HG02610 (cell line): Measurements from ENCODE around the gene LYPLA2.
"Not testable (repeated sequence)": the region's sequence is repeated elsewhere in the genome, so short reads cannot be mapped to it uniquely, and the experiment has no call there.

ENCODE experiments used
- ATAC-seq: cut with Tn5 transposase; IDR thresholded peaks from one replicate; pipeline ENCODE4 v1.9.1; 2021; ENCODE audit warnings: mild to moderate bottlenecking, moderate library complexity; ENCODE audit not compliant: unreplicated experiment

Gene LYPLA2

GRCh38 chr1:23799570-23800399, 8.8 kb downstream of the LYPLA2 start:
- no peak for ATAC-seq

GRCh38 chr1:23800400-23801337, 9.7 kb downstream of the LYPLA2 start, which contains the start of gene GALE:
TSS of gene GALE (minus strand) at chr1:23800754. CDS start at chr1:23799007, 1,747 bp downstream.
- peak; percentile 76 for ATAC-seq

- no peak for ATAC-seq
Observed at GRCh38 chr1:23801338-23801748, 10.4 kb downstream of the LYPLA2 start.

GRCh38 chr1:23801876-23802275, 10.9 kb downstream of the LYPLA2 start:
- no peak for ATAC-seq

- not testable (repeated sequence) for ATAC-seq
Observed at GRCh38 chr1:23802809-23803342, 11.9 kb downstream of the LYPLA2 start.

GRCh38 chr1:23803674-23804073, 12.7 kb downstream of the LYPLA2 start:
- no peak for ATAC-seq

GRCh38 chr1:23804183-23804835, 13.4 kb downstream of the LYPLA2 start:
- ATAC-seq, result no peak

GRCh38 chr1:23805025-23805424, 14.1 kb downstream of the LYPLA2 start:
- no peak for ATAC-seq

- ATAC-seq, result no peak
Observed at GRCh38 chr1:23806280-23806679, 15.3 kb downstream of the LYPLA2 start.

GRCh38 chr1:23807453-23807852, 16.5 kb downstream of the LYPLA2 start:
- no peak for ATAC-seq

- peak; percentile 62 for ATAC-seq
Observed at GRCh38 chr1:23809751-23810171, 18.8 kb downstream of the LYPLA2 start.

GRCh38 chr1:23810818-23811540, 20.0 kb downstream of the LYPLA2 start:
- ATAC-seq, result no peak

- no peak for ATAC-seq
Observed at GRCh38 chr1:23814016-23814415, 23.1 kb downstream of the LYPLA2 start.

GRCh38 chr1:23816361-23816760, 25.4 kb downstream of the LYPLA2 start:
- no peak for ATAC-seq

- ATAC-seq, result no peak
Observed at GRCh38 chr1:23816906-23817305, 26.0 kb downstream of the LYPLA2 start.

GRCh38 chr1:23817633-23818032, 26.7 kb downstream of the LYPLA2 start:
- no peak for ATAC-seq

GRCh38 chr1:23823767-23824166, 32.8 kb downstream of the LYPLA2 start:
- ATAC-seq, result no peak

- ATAC-seq, result no peak
Observed at GRCh38 chr1:23824711-23825075, 33.7 kb downstream of the LYPLA2 start.

GRCh38 chr1:23825076-23825761, 34.3 kb downstream of the LYPLA2 start, which contains the start of gene HMGCL:
TSS of gene HMGCL (minus strand) at chr1:23825429. CDS start at chr1:23825415, 14 bp downstream.
- ATAC-seq, result peak; percentile 82
